GM03348 (cell line): ENCODE measurements around the gene BEGAIN.

Experiments used
- DNase-seq: peaks from one replicate; pipeline ENCODE4 v3.0.0; 2012; ENCODE audit warnings: low spot score

Gene BEGAIN

DNA sequence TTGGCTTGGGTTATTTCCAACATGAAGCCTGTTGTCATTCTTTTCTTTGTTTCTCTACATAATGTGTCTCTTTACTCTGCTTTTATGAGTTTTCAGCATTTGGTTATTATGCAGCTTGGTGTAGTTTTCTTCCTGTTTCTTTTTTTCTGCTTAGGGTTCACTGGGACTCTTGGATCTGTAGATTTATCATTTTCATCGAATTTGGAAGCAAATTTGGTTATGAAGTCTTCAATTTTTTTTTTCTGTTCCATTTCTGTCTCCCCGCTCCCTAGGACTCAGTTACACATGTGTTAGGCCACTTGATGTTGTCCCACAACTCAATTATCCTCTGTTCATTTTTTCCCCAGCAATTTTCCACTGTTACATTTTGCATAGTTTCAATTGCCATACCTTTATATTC lies 13.8 kb upstream of the BEGAIN start:
- DNase-seq, result no peak

- no peak for DNase-seq
Observed at GRCh38 chr14:100599981-100600380, 12.8 kb upstream of the BEGAIN start.

DNA sequence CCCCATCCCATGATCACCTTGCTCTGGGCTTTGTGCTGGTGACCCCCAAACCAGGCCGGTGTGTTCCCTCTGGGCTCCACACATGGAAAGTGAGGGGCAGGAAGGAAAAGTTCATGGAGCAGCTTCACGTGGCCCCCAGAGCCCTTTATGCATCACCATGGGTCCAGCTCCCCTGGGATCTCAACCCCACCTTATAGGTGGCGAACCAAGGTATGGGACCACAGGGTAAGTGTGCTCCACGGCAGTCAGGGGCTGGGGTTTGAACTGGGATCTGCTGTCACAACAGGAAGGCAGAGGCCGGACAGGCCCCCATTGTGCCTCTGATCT lies 7.4 kb upstream of the BEGAIN start:
- DNase-seq, result no peak

- no peak for DNase-seq
Observed at GRCh38 chr14:100593751-100594624, 6.8 kb upstream of the BEGAIN start.

DNA sequence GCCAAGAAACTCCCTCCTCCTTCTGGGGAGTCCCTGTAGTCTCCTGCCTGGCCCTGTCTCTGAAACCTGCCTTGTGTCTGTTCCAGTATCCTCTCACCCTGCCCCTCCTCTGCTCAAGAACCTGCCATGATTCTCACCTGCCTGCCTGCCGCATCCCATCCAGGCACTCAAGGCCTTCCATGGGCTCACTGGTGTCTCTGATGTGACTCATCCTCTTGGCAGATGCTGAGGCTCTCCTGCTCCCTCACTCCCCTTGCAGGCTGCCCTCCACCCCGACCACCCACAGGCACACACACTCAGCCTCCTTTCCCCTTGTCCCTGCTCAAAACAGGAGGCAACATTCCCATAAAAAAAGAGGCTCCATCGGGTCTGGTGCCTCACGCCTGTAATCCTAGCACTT lies 5.8 kb upstream of the BEGAIN start:
- no peak for DNase-seq

DNA sequence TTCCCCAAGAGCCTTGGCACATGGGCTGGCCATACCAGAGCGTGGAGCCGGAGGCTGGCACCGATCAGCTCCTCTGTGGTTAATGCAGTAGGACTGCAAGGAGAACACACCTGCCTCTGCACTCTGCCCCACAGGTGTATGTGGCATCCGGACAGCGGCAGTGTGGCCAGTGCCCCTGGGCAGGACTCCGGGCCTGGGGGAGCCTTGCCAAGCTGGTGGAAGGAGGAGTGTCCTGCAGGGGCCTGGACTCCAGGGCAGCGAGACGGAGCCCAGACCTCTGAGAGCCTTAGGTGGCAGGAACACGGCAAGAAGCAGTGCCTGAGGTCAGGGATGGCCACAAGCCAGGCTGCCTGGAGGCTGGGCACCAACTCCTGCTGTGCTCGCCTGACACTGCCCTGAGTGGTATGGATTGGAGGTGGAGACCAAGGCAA lies 5.3 kb upstream of the BEGAIN start:
- DNase-seq, result no peak

GRCh38 chr14:100591453-100592371 lies 4.5 kb upstream of the BEGAIN start:
- no peak for DNase-seq

DNA sequence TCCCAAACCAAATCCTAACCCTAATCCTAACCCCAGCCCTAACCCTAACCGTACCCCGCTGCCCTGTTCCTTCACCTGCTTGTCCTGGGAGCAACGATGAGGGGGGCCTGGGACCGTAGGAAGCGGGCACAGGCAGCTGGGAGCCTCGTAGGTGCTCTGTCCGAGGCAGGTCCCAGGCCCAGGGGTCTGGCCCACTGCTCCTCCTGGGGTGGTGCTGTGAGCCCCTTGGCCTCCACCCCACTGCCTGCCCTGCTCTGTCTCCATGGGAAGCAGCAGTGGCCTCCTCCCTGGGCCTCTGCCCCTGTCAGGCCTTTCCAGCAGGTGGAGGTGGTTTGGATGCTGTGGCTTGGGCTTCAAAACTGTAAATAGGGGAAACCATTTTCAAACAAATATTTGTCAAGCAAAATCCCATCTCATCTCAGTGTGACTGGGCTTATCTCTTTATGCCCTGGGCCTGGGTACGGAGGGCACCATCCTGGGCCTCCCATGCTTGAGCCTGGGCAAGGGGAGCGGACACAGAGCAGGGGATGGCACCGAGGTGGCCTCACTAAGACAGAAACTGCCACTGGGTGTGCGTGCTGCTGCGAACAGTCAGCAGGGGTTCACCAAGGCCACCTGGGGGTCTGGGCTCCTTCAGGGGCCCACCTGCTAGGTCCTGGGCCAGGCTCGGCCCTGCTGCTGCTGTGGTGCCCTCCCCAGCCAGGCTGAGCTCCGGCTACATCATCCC lies 3.7 kb upstream of the BEGAIN start:
- no peak for DNase-seq

DNA sequence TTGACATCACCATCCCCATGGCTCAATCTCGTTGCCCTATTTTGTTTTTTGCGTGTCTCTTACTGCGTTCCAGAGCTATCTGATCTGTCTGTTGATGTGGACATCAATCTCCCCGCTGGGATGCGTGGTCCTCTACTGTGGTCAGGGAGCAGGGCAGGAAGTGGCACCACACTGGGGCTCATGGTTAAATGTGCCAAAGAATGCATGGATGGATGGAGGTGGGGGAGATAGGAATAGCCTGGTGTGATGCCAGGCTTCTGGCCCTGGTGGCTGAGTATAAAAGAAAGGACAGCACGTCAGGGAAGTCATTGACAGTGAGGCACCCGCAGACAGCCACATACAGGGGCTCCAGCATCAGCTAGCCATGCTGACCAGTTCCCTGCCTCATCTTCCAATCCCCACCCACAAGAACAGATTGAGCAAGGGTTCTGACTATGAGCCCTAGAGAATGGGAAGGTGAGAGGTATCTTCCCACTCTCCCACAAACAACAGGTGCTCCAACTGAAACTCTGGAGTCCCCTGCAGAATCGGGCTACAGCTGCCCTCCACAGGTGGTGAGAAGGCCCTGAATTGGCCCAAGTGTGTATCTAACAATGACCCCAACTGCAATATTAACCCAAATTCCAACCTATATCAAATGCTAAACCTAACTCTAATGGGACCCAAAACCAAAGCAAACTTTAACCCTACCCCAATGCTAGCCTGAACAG lies 2.7 kb upstream of the BEGAIN start:
- DNase-seq, result no peak

GRCh38 chr14:100589071-100589759 lies 2.0 kb upstream of the BEGAIN start:
- no peak for DNase-seq

GRCh38 chr14:100588671-100589070 lies 1.5 kb upstream of the BEGAIN start:
- no peak for DNase-seq

DNA sequence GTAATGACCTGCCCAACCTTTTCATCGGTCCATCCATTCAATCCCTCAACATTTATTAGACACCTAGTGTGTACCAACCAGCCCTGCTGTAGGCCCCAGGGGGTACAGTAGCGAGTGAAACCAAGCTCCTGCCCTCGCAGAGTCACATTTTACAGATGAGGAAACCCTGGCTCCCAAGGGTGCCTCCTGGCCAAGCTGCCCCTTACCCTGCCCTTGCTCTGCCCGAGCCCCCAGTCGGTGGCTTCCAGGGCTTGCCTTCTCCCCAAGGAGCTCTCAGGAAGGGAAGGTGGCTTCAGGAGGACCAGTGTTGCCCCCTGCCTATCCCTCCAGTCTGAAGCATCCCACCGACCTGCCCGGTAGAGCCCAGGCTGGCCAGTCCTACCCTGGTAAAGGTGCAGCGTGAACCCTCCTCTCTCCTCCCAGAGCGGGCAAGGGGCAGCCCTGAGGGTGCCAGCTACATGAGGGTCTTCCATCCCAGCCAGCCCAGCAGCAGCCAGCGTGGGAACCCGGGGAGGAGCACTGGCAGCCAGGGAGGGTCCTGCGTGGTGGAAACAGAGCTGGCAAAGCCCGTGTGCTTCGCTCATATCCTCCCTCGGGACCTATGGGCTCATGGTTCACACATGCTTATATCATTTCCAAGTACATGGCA lies 670 bp upstream of the BEGAIN start:
- no peak for DNase-seq

- DNase-seq, result peak; percentile 43
Observed at GRCh38 chr14:100586403-100587085, 673 bp downstream of the BEGAIN start.

- DNase-seq, result no peak
Observed at GRCh38 chr14:100586153-100586402, 1.1 kb downstream of the BEGAIN start.

DNA sequence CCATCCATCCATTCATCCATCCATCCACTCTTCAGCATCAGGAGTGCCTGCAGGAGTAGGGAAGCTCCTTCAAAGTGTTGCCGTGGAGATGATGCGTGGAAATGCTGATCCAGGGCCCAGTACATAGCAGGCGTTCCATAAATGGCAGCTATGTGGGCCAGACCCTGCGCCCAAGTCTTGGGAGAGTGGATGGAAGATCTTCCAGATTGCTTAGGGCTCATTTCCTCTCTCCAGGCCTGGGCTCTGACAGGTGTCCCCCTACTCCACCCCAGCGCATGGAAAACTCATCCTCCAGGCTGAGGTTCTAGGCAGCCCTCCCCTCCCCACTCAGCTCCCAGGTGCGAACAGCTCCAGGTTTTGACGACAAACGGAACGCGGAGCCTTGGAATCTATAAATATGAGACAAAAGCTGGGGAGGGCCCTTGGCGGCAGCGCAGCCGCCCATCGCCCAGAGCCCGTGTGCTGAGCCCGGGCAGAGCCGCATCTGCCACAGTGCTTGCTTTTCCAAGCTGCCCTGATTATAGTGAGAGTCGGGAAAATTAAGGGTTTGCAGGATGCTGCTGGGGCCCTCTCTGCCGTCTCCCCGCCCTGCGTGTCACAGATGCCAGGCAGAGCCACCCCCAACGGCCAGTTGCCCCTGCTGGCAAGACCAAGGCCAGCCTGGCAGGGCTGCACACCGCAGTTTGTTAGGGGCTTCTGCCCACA lies 1.6 kb downstream of the BEGAIN start:
- no peak for DNase-seq

GRCh38 chr14:100584056-100585031 lies 2.9 kb downstream of the BEGAIN start:
- no peak for DNase-seq

DNA sequence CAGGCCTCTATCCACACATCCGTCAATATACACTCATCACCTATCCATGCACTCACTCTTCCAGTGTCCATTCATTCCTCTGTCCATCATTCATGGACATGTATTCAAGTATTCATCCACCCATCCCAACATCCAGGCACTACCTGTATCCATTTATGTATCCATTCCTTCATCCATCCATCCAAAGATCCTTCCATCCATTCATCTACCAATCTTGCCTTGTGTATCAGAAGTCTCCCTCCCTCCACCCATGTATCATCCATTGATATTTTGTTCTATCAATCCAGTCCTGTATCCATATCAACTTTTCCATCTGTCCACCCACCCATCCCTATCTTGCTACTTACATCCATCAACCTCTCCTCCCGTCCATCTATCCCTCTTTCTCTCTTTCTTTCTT lies 4.0 kb downstream of the BEGAIN start:
- no peak for DNase-seq

DNA sequence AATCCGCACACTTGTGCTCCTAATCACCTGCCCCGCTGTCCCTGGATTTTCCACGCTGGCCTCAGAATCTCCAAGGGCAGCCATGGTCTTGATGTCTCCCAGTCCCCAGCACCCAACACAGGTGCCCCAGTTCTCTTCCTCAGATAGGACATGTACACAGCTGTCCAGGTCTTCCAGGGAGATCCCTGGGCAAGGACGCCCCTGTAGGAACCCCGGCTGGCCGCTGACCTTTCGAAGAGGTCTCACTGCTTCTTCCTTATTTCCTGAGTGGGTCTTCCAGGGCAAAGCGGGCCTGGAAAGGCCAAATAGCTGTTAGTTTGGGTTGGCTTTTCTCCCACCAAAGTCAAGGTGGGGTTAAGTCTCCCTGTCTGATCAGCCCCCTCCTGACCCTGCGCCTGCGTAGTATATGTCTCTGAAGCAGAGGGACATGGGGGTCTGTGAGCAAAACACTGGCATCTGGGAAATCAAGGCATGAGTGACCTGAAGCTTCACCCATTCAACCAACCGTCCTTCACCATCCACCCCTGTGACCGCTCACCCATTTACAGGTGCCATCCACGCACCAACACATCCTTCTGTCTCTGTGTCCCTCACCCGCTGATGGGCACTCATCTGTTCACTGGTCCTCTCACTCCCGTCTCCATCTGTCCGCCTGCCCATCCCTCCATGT lies 4.6 kb downstream of the BEGAIN start:
- no peak for DNase-seq
